HCT116 (cell line): Measurements from ENCODE around the gene HK2. TPM values are rescaled to one million over a fixed set of nuclear protein-coding genes. Genes with fewer than 3 reads are reported as not detected.

Experiments
- ATAC-seq: fragments of 200-7000 bp; cut with Tn5 transposase; 2 replicates; pipeline ENCODE4 v1.9.1; 2020; ENCODE audit warnings: mild to moderate bottlenecking, moderate library complexity
- BruUV-seq: library from RNA; stranded (reverse); fragments of 400-500 nt; replicated peaks from 2 replicates; lab custom pipeline; 2021; lab: Mats Ljungman, UMichigan
- CTCF ChIA-PET: fragments of 300-600 bp; sonication (Branson Sonifier 250); formaldehyde crosslinking; loops from one replicate; lab custom pipeline; 2021; ENCODE audit warnings: antibody characterized with exemption; lab: Charles Lee
- POLR2A ChIA-PET: fragments of 300-600, 350-600 bp; sonication (Branson Sonifier 250); formaldehyde crosslinking; loops from one replicate; lab custom pipeline; 2021; ENCODE audit warnings: antibody characterized with exemption; lab: Charles Lee
- RAD21 ChIA-PET, 2 experiments: fragments of 300-600 bp; sonication (Branson Sonifier 250); formaldehyde crosslinking; loops; one replicate each; lab custom pipeline; 2023; ENCODE audit warnings: low total read pairs in 2 of 2; ENCODE audit not compliant: uncharacterized antibody in 2 of 2, unreplicated experiment in 2 of 2, low non-redundant PET in 1 of 2; lab: Charles Lee
- DNase-seq: peaks from one replicate; pipeline ENCODE4 v3.0.0-alpha.2; 2010; ENCODE audit warnings: low read depth, low spot score
- H2AFZ ChIP-seq: fragments of 200-600 bp; shearing (Covaris generic), sonication (generic); 2 replicates; pipeline ENCODE4 v1.6.1; 2017; ENCODE audit warnings: low read depth, mixed run types, mixed read lengths, antibody characterized with exemption, low read length; ENCODE audit not compliant: poor library complexity, severe bottlenecking
- H3K27ac ChIP-seq: 2 replicates; pipeline ENCODE4 v1.5.1; 2012; ENCODE audit warnings: low read depth, low read length
- H3K27me3 ChIP-seq: fragments of 200-600 bp; sonication (generic); 2 replicates; pipeline ENCODE4 v1.6.1; 2016; ENCODE audit warnings: mixed run types, low read length, mixed read lengths; ENCODE audit not compliant: insufficient read depth
- H3K36me3 ChIP-seq, 2 experiments: fragments of 200-500 bp in 1 of 2; fragments of 200-600 bp in 1 of 2; sonication (Bioruptor generic) in 1 of 2; sonication (generic) in 1 of 2; 2 replicates each; pipeline versions ENCODE4 v1.5.1 to v1.6.1; 2014 to 2016; ENCODE audit warnings: low read length in 2 of 2, inconsistent platforms in 1 of 2, mixed read lengths in 1 of 2, mixed run types in 1 of 2; ENCODE audit not compliant: insufficient read depth in 2 of 2, control insufficient read depth in 1 of 2
- H3K4me1 ChIP-seq, 2 experiments: fragments of 200-600 bp in 1 of 2; sonication (generic) in 1 of 2; 2 replicates each; pipeline versions ENCODE4 v1.5.1 to v1.6.1; 2012 to 2017; ENCODE audit warnings: low read length in 2 of 2, inconsistent platforms in 1 of 2, mild to moderate bottlenecking in 1 of 2, mixed read lengths in 1 of 2, mixed run types in 1 of 2, moderate library complexity in 1 of 2; ENCODE audit not compliant: insufficient read depth in 2 of 2, control insufficient read depth in 1 of 2
- H3K4me2 ChIP-seq: fragments of 200-600 bp; sonication (generic); 2 replicates; pipeline ENCODE4 v1.6.1; 2017; ENCODE audit warnings: mixed run types, low read length, mixed read lengths
- H3K4me3 ChIP-seq, 2 experiments: fragments of 200-600 bp in 1 of 2; sonication (generic) in 1 of 2; replicated peaks in 1 of 2; 2 replicates each; pipeline ENCODE4 v1.5.1; 2011 to 2016; ENCODE audit warnings: low read length in 2 of 2, control low read depth in 1 of 2, low read depth in 1 of 2, mild to moderate bottlenecking in 1 of 2, mixed read lengths in 1 of 2, mixed run types in 1 of 2
- H3K79me2 ChIP-seq: fragments of 200-600 bp; sonication (generic); 2 replicates; pipeline ENCODE4 v1.6.1; 2017; ENCODE audit warnings: mild to moderate bottlenecking, mixed run types, low read length, moderate library complexity, mixed read lengths; ENCODE audit not compliant: insufficient read depth
- H3K9ac ChIP-seq: fragments of 200-600 bp; sonication (generic); 2 replicates; pipeline ENCODE4 v1.6.1; 2016; ENCODE audit warnings: low read length, mixed read lengths
- H3K9me2 ChIP-seq: fragments of 200-600 bp; sonication (generic), shearing (Covaris generic); 2 replicates; pipeline ENCODE4 v1.6.1; 2017; ENCODE audit warnings: mixed run types, mild to moderate bottlenecking, moderate library complexity; ENCODE audit not compliant: insufficient read depth
- H3K9me3 ChIP-seq, 2 experiments: fragments of 200-500 bp in 1 of 2; fragments of 200-600 bp in 1 of 2; sonication (Bioruptor generic) in 1 of 2; sonication (generic) in 1 of 2; 2 replicates each; pipeline ENCODE4 v1.6.1; 2014 to 2017; ENCODE audit warnings: low read length in 2 of 2, mixed read lengths in 2 of 2, inconsistent platforms in 1 of 2, low read depth in 1 of 2, mild to moderate bottlenecking in 1 of 2, mixed run types in 1 of 2, moderate library complexity in 1 of 2; ENCODE audit not compliant: control insufficient read depth in 1 of 2, insufficient read depth in 1 of 2
- H4K20me1 ChIP-seq: fragments of 200-600 bp; sonication (generic), shearing (Covaris generic); 2 replicates; pipeline ENCODE4 v1.6.1; 2017; ENCODE audit warnings: mixed run types, mild to moderate bottlenecking, moderate library complexity; ENCODE audit not compliant: insufficient read depth
- ATF3 ChIP-seq: IDR thresholded peaks from 2 replicates; pipeline ENCODE4 v1.6.1; 2012
- CTCF ChIP-seq, 3 experiments: fragments of 200-600 bp in 1 of 3; sonication (generic) in 1 of 3; IDR thresholded peaks in 2 of 3; conservative IDR thresholded peaks in 1 of 3; 2 replicates each; pipeline ENCODE4 v1.5.1; 2012 to 2017; ENCODE audit warnings: low read depth in 2 of 3, low read length in 2 of 3, antibody characterized with exemption in 1 of 3, borderline replicate concordance in 1 of 3, control low read depth in 1 of 3, mild to moderate bottlenecking in 1 of 3, mixed read lengths in 1 of 3, mixed run types in 1 of 3, moderate library complexity in 1 of 3; ENCODE audit not compliant: insufficient read depth in 1 of 3
- EGR1 ChIP-seq: IDR thresholded peaks from 2 replicates; pipeline ENCODE4 v1.6.1; 2012; ENCODE audit warnings: low read depth
- EZH2 ChIP-seq: fragments of 200-600 bp; sonication (generic); IDR thresholded peaks from 2 replicates; pipeline ENCODE4 v1.6.1; 2017; ENCODE audit warnings: antibody characterized with exemption, mixed run types
- EZH2phosphoT487 ChIP-seq: fragments of 200-600 bp; IDR thresholded peaks from 2 replicates; pipeline ENCODE4 v1.6.1; 2018; ENCODE audit warnings: antibody characterized with exemption, borderline replicate concordance
- JUND ChIP-seq: IDR thresholded peaks from 2 replicates; pipeline ENCODE4 v1.6.1; 2012
- MAX ChIP-seq: IDR thresholded peaks from 2 replicates; pipeline ENCODE4 v1.6.1; 2012
- POLR2A ChIP-seq: IDR thresholded peaks from 2 replicates; pipeline ENCODE4 v1.7.0; 2011; ENCODE audit warnings: borderline replicate concordance; ENCODE audit not compliant: insufficient read depth, insufficient read length; ENCODE audit errors: extremely low read depth
- REST ChIP-seq: IDR thresholded peaks from 2 replicates; pipeline ENCODE4 v1.6.1; 2012; ENCODE audit warnings: low read depth
- SIN3A ChIP-seq: IDR thresholded peaks from 2 replicates; pipeline ENCODE4 v1.6.1; 2012; ENCODE audit warnings: low read depth
- SP1 ChIP-seq: IDR thresholded peaks from 2 replicates; pipeline ENCODE4 v1.6.1; 2012; ENCODE audit warnings: low read depth
- SRF ChIP-seq: IDR thresholded peaks from 2 replicates; pipeline ENCODE4 v1.6.1; 2012; ENCODE audit warnings: low read depth
- TCF7L2 ChIP-seq: IDR thresholded peaks from 2 replicates; pipeline ENCODE4 v1.7.0; 2011; ENCODE audit warnings: borderline replicate concordance, inconsistent platforms; ENCODE audit not compliant: insufficient read depth, insufficient read length; ENCODE audit errors: extremely low read depth
- YY1 ChIP-seq: IDR thresholded peaks from 2 replicates; pipeline ENCODE4 v1.6.1; 2011; ENCODE audit warnings: low read length, low read depth, moderate library complexity, mild to moderate bottlenecking; ENCODE audit not compliant: insufficient replicate concordance; ENCODE audit errors: extremely low read depth
- ZBTB33 ChIP-seq: IDR thresholded peaks from 2 replicates; pipeline ENCODE4 v1.6.1; 2011; ENCODE audit warnings: mild to moderate bottlenecking, low read length, moderate library complexity; ENCODE audit not compliant: insufficient replicate concordance; ENCODE audit errors: extremely low read depth
- ZFX ChIP-seq: fragments of 450-650 bp; IDR thresholded peaks from 2 replicates; pipeline ENCODE4 v1.6.1; 2017
- intact Hi-C: fragments of 100-400 bp; cut with micrococcal nuclease; formaldehyde crosslinking; loops from 2 replicates; pipeline ENCODE4 v1.10.0; 2022
- total RNA-seq: library from RNA; stranded (reverse); gene quantifications from one replicate; pipeline ENCODE4 v1.2.1, GENCODE V29; 2021; ENCODE audit not compliant: unreplicated experiment

The HK2 gene
- total RNA-seq, 1 experiment from 2014 or later, result 42.5 TPM

- BruUV-seq, result no TSS peak
- Histone ChIP-seq H3K4me2 (no peak overlapping the region), H3K4me3 (no peak overlapping the region), H3K4me1 (no peaks in the 10 kb centered on the region), H2AFZ (no peak overlapping the region), H4K20me1 (no peaks in the 10 kb centered on the region), H3K27me3 (no peaks in the 10 kb centered on the region), H3K79me2 (no peaks in the 10 kb centered on the region), H3K27ac (no peak overlapping the region), H3K9ac (no peak overlapping the region), H3K9me2 (no peaks in the 10 kb centered on the region), H3K36me3 (no peaks in the 10 kb centered on the region), H3K9me3 (no peaks in the 10 kb centered on the region)
- intact Hi-C loops, result no loop called here
- ChIA-PET POLR2A (no interaction called here), RAD21 (no interaction called here), CTCF (no interaction called here)
- ATAC-seq (no peak), DNase-seq (no peak)
- TF ChIP-seq ATF3 (no peak), POLR2A (no peak), TCF7L2 (no peak), EZH2 (no peak), CTCF (IDR thresholded peaks at IDR 0.05 in 2 of 3, conservative IDR thresholded peaks at IDR 0.05 in 1 of 3; ENCODE audit: borderline replicate concordance in 1 of 3, insufficient read depth in 1 of 3, low read depth in 2 of 3, low read length in 2 of 3) (no peak), REST (no peak), ZBTB33 (no peak), SP1 (no peak), MAX (no peak), EGR1 (no peak), EZH2phosphoT487 (no peak), ZFX (no peak), JUND (no peak), SIN3A (no peak), YY1 (no peak), SRF (no peak)
These were observed 75.0 kb downstream of the HK2 start for GRCh38 chr2:74908748-74909444.
